ENCODE measurements around the gene MYB. TPM values are rescaled to one million over a fixed set of nuclear protein-coding genes. Genes with fewer than 3 reads are reported as not detected.

Gene MYB
- total and polyA plus RNA-seq, 2 experiments from 2014 or later = 0.17 to 0.36 TPM

GRCh38 chr6:135181333-135182070, 394 bp downstream of the MYB start:
- TF ChIP-seq EZH2phosphoT487 (IDR thresholded peaks at IDR 0.05; ENCODE audit: low read depth, severe bottlenecking, unreplicated experiment) = no peak
- TF ChIP-seq CTCF (IDR thresholded peaks at IDR 0.05; ENCODE audit: poor library complexity) = no peak
- no peak for TF ChIP-seq EZH2 (IDR thresholded peaks at IDR 0.05; ENCODE audit: borderline replicate concordance)
- under 1% methylated on average over 60 of the region's 62 CpGs for WGBS (ENCODE audit: low lambda C conversion rate, missing lambda C conversion rate)
- Histone ChIP-seq H3K27me3 (peaks cover 33% of the 10 kb centered on the region), H3K79me2 (no peaks in the 10 kb centered on the region), H3K4me2 (peak overlapping the region; percentile 99), H3K9me3 (ENCODE audit: low read depth) (no peaks in the 10 kb centered on the region), H3K36me3 (replicated peaks; ENCODE audit: insufficient read depth, low read depth) (no peaks in the 10 kb centered on the region), H3K4me1 (ENCODE audit: insufficient read depth) (peaks cover 18% of the 10 kb centered on the region), H3K27ac (no peak overlapping the region), H3K9me2 (replicated peaks; ENCODE audit: insufficient read depth) (no peaks in the 10 kb centered on the region), H3K4me3 (peak overlapping the region; percentile 77), H2AFZ (peak overlapping the region; percentile 67), H4K20me1 (ENCODE audit: insufficient read depth, poor library complexity, severe bottlenecking) (no peaks in the 10 kb centered on the region)
- peak; percentile 8 for DNase-seq (ENCODE audit: low spot score)

DNA sequence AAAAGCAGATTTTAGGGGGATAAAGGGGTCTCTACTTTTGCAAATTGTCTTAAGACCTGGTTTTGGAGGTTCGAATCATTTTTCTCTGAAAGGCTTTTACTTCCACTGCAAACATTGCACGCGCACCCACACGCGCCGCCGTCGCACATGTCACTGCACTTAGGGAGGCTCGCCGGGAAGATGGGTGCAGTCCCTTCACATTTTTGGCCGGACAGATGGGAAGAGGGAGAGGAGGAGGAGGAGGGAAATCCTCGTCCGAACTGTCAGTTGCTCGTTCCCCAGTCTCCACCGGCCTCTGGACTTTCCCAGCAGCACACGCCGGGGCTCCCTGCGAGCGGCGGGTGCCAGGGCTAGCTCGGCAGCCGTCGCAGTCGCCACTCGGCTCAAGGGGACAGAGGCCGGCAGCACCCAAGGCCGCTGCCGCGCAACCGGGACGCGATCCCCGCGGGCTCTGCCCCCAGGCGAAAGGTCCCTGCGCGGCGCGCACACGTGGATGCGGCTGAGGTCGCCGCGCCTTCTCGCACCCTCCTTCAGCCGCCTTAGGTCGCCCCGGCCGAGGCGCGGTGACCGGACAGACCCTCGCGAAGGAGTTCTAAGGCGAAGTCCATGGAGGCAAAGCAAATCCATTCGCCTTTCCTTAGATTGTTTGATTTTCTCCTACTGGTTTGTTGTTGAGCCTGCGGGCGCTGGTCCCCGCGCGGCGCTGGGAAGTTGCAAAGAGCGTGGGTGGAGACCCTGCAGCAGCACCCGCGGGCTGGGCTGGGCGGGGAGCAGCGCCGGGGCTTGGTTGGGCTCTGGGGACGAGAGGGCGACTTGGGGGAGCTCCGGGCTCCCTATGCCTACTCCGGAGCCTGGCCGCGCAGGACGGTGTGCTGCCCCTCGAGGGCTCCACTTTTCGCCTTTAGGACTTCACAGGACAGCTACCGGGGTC, 1.2 kb downstream of the MYB start:
- no peaks in the 10 kb centered on the region for H4K20me1 ChIP-seq (ENCODE audit: insufficient read depth, poor library complexity, severe bottlenecking)
- peak; percentile 28 for DNase-seq (ENCODE audit: low spot score)
- peaks cover 32% of the 10 kb centered on the region for H3K27me3 ChIP-seq
- H3K4me1 ChIP-seq (ENCODE audit: insufficient read depth) = peaks cover 18% of the 10 kb centered on the region
- H3K9me2 ChIP-seq (replicated peaks; ENCODE audit: insufficient read depth) = no peaks in the 10 kb centered on the region
- H3K27ac ChIP-seq = no peak overlapping the region
- TF ChIP-seq EZH2phosphoT487 (IDR thresholded peaks at IDR 0.05; ENCODE audit: low read depth, severe bottlenecking, unreplicated experiment) = no peak
- TF ChIP-seq EZH2 (IDR thresholded peaks at IDR 0.05; ENCODE audit: borderline replicate concordance) = no peak
- no peak for TF ChIP-seq CTCF (IDR thresholded peaks at IDR 0.05; ENCODE audit: poor library complexity)
- H3K9me3 ChIP-seq (ENCODE audit: low read depth) = no peaks in the 10 kb centered on the region
- peak overlapping the region; percentile 99 for H3K4me2 ChIP-seq
- no peaks in the 10 kb centered on the region for H3K36me3 ChIP-seq (replicated peaks; ENCODE audit: insufficient read depth, low read depth)
- 1% methylated on average over 64 of the region's 78 CpGs for WGBS (ENCODE audit: low lambda C conversion rate, missing lambda C conversion rate)
- no peaks in the 10 kb centered on the region for H3K79me2 ChIP-seq
- peak overlapping the region; percentile 67 for H2AFZ ChIP-seq
- H3K4me3 ChIP-seq = peak overlapping the region; percentile 77

- TF ChIP-seq CTCF (IDR thresholded peaks at IDR 0.05; ENCODE audit: poor library complexity) = peak; percentile 4
- no peak for TF ChIP-seq EZH2phosphoT487 (IDR thresholded peaks at IDR 0.05; ENCODE audit: low read depth, severe bottlenecking, unreplicated experiment)
- peak; percentile 39 for TF ChIP-seq EZH2 (IDR thresholded peaks at IDR 0.05; ENCODE audit: borderline replicate concordance)
- no peaks in the 10 kb centered on the region for H3K36me3 ChIP-seq (replicated peaks; ENCODE audit: insufficient read depth, low read depth)
- H3K9me3 ChIP-seq (ENCODE audit: low read depth) = no peaks in the 10 kb centered on the region
- peaks cover 18% of the 10 kb centered on the region for H3K4me1 ChIP-seq (ENCODE audit: insufficient read depth)
- no peaks in the 10 kb centered on the region for H3K79me2 ChIP-seq
- H3K27ac ChIP-seq = no peak overlapping the region
- peak overlapping the region; percentile 67 for H2AFZ ChIP-seq
- peak overlapping the region; percentile 77 for H3K4me3 ChIP-seq
- peak overlapping the region; percentile 99 for H3K4me2 ChIP-seq
- H4K20me1 ChIP-seq (ENCODE audit: insufficient read depth, poor library complexity, severe bottlenecking) = no peaks in the 10 kb centered on the region
- H3K9me2 ChIP-seq (replicated peaks; ENCODE audit: insufficient read depth) = no peaks in the 10 kb centered on the region
- peak; percentile 58 for DNase-seq (ENCODE audit: low spot score)
- H3K27me3 ChIP-seq = peaks cover 27% of the 10 kb centered on the region
- under 1% methylated on average over 24 of the region's 32 CpGs for WGBS (ENCODE audit: low lambda C conversion rate, missing lambda C conversion rate)
Measured at GRCh38 chr6:135183002-135183531, 2.0 kb downstream of the MYB start.

All from hepatocyte (in vitro differentiated cells).